Liver (tissue), 3 donors: ENCODE data around the gene ATP6V0E1.

Source experiments
- ATF3 ChIP-seq: IDR thresholded peaks from 2 replicates; pipeline ENCODE4 v1.6.1; 2016; ENCODE audit warnings: antibody characterized with exemption
- CTCF ChIP-seq: fragments of 150-350 bp; IDR thresholded peaks from 2 replicates; pipeline ENCODE4 v1.5.1; 2017; ENCODE audit warnings: improper control_type of control experiment, low read depth, low read length; ENCODE audit not compliant: missing input control
- GABPA ChIP-seq, 2 donors: IDR thresholded peaks in 1 of 2; conservative IDR thresholded peaks in 1 of 2; 2 replicates each; pipeline ENCODE4 v1.6.1; 2016; ENCODE audit warnings: antibody characterized with exemption in 2 of 2, mild to moderate bottlenecking in 1 of 2, moderate library complexity in 1 of 2
- JUND ChIP-seq, 2 donors: IDR thresholded peaks; 2 replicates each; pipeline ENCODE4 v1.6.1; 2016; ENCODE audit warnings: antibody characterized with exemption in 2 of 2
- RAD21 ChIP-seq, 2 donors: IDR thresholded peaks; 2 replicates each; pipeline ENCODE4 v1.6.1; 2016; ENCODE audit warnings: antibody characterized with exemption in 2 of 2, mild to moderate bottlenecking in 2 of 2
- TAF1 ChIP-seq: conservative IDR thresholded peaks from 2 replicates; pipeline ENCODE4 v1.6.1; 2016; ENCODE audit warnings: antibody characterized with exemption, mild to moderate bottlenecking
- TF ChIP-seq, protein P1 (sequence below): IDR thresholded peaks from 2 replicates; pipeline ENCODE4 v1.6.1; 2016; ENCODE audit warnings: antibody characterized with exemption
- donor health status: healthy.
- donor health status: healthy.

DNA sequence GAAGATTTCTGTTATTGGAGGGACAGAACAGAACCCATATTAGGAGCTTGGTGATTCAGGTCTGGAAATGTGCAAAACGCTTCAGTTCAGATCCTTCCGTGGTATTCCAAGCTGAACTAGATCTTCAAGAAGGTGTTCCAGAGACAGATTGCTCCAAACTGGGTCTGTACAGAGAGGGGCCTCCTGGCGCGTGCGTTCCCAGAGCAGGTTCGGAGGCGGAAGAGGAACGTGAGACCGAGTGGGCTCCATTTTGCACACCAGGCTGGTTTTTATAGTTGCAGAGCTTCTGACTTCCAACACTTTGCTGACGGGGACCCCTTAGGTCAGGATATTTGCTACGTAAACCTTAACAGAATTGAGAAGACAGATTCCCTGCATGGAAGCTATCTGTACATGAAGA is 41.0 kb upstream of the ATP6V0E1 start:
- no peak for TF ChIP-seq CTCF
- no peak for TF ChIP-seq ATF3
- TF ChIP-seq GABPA (IDR thresholded peaks at IDR 0.05 in 1 of 2, conservative IDR thresholded peaks at IDR 0.05 in 1 of 2), result no peak
- no peak for TF ChIP-seq JUND (IDR thresholded peaks at IDR 0.05)
- no peak for TF ChIP-seq TAF1
- TF ChIP-seq, protein P1, sequence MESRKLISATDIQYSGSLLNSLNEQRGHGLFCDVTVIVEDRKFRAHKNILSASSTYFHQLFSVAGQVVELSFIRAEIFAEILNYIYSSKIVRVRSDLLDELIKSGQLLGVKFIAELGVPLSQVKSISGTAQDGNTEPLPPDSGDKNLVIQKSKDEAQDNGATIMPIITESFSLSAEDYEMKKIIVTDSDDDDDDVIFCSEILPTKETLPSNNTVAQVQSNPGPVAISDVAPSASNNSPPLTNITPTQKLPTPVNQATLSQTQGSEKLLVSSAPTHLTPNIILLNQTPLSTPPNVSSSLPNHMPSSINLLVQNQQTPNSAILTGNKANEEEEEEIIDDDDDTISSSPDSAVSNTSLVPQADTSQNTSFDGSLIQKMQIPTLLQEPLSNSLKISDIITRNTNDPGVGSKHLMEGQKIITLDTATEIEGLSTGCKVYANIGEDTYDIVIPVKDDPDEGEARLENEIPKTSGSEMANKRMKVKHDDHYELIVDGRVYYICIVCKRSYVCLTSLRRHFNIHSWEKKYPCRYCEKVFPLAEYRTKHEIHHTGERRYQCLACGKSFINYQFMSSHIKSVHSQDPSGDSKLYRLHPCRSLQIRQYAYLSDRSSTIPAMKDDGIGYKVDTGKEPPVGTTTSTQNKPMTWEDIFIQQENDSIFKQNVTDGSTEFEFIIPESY, result no peak
- TF ChIP-seq RAD21 (IDR thresholded peaks at IDR 0.05), result no peak
